GM18526 (cell line): Measurements from ENCODE around the gene OR52A5.

Experiments
- POLR2A ChIP-seq: IDR thresholded peaks from 3 replicates; pipeline ENCODE4 v1.6.1; 2011; ENCODE audit not compliant: insufficient read length; ENCODE audit errors: extremely low read depth

OR52A5 gene

DNA sequence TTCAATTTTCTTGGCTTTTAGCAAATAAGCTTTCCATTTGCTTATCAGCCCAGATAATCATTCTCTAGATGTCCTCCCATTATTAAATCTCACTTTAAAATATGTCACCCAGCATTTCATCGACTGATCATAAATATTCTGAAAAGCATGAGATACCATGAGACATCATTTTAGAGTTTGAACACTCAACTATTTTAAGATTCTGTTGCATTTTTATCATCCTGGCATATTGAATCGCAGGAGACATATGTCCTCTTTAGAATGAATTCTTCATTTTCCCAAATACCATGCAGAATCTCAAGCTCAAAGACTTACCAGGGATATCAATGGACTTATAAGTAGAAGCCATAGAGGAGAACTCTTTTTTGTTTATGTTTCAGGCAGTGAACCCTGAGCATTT, at the start of gene OR52A5:
TSS of gene OR52A5 (minus strand) at position 361 of the 400 bp plus-strand sequence. CDS start 5,714 bp downstream, outside the sequence.
- no peak for TF ChIP-seq POLR2A

DNA sequence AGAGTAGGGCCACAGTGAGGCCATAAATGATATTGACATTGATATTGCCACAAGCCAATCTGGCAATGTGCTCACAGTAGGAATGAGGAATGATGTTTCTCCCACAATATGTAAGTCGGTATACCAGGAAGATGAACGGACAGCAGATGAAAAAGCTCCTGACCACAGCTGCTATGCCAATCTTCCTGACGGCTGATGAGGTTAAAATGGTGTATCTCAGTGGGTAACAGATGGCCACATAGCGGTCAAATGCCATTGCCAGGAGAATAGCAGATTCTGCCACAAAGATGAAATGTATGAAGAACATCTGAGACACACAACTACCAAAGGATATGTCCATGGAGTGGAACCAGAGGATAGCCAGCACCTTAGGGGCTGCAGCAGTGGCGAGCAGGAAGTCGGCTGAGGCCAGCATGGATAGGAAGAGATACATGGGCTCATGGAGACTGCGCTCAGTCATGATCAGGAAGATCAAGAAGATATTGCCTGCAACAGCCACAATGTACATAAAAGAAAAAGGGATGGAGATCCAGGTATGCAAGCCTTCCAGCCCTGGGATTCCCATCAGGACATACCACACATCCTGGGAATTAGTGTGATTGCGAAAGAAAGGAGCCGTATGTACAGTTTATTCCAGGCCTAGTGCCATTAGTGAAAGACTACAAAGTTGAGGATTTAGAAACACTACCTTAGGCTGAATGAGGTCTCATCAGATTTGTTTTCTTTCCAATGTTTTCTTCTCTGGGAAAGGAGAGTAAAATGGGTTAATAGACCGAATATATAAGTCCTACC, 40.1 kb upstream of the OR52A5 start:
- TF ChIP-seq POLR2A = no peak

DNA sequence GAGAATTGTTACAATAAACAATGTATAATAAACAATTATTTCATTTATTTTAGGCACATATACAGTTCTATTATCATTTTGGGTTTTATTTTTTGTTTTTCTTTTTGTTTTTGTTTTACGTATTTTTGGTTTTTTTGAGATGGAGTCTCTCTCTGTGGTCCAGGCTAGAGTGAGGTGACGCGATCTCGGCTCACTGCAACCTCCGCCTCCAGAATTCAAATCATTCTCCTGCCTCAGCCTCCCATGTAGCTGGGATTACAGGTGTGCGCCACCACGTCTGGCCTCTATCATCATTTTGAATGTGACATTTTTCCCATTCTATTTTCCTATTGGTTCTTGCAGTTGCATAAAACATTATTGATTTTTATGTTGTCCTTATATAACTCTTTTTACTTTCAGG, 36.8 kb upstream of the OR52A5 start:
- TF ChIP-seq POLR2A = no peak

DNA sequence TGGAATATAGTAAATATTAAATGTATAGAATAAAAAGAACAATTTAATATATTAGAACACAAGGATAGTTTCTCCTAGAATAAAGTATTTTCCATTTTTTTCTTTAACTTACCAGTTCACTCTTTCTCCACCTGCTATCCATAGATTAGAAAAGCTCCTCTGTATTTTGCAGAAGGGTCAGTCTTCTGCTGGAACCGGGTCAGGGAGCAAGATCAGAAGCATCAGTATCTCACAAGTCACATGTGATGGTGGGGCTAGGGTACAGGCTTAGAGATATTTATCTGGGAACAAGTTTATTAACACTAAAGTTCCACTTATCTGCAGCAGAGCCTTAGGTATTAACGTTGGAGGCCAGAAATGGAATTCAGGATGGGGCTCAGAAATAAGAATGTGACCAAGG, 33.7 kb upstream of the OR52A5 start:
- TF ChIP-seq POLR2A = no peak

DNA sequence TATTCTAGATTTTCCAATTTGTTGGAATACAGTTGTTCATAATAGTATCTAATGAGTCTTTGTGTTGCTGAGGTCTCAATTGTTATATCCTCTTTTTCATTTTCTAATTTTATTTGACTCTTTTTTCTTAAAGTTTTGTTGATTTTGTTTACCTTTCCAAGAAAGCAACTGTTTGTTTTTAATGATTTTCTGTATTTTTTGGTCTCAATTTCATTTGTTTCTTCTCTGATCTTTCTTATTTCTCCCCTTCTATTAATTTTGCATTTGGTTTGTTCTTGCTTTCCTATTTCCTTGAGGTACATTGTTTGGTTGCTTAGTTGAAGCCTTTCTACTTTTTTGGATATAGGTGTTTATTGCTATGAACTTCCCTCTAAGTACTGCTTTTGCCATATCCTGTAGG, 21.6 kb upstream of the OR52A5 start:
- no peak for TF ChIP-seq POLR2A

DNA sequence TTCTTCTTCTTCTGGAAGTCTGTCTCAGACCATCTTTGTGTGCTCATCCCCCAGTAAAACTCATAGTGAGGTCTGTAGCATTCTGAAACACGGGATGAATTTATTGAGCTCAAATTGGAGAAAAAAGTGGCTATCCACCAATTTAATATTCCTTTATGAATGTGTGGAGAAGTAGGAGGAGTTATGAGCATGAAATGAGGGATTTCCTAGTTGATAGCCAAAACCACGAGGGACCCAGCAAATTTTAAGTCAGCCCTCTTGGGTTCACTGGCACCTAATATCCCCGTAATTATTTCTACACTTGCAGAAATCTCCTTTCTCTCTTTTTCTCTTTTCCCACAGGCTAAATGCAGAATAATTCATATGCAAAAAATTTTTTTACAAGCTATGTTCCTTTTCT, 16.5 kb upstream of the OR52A5 start, which contains the start of gene OR52A1:
TSS of gene OR52A1 (minus strand) at position 101 of the 400 bp plus-strand sequence. CDS start 2,388 bp downstream, outside the sequence.
- no peak for TF ChIP-seq POLR2A

DNA sequence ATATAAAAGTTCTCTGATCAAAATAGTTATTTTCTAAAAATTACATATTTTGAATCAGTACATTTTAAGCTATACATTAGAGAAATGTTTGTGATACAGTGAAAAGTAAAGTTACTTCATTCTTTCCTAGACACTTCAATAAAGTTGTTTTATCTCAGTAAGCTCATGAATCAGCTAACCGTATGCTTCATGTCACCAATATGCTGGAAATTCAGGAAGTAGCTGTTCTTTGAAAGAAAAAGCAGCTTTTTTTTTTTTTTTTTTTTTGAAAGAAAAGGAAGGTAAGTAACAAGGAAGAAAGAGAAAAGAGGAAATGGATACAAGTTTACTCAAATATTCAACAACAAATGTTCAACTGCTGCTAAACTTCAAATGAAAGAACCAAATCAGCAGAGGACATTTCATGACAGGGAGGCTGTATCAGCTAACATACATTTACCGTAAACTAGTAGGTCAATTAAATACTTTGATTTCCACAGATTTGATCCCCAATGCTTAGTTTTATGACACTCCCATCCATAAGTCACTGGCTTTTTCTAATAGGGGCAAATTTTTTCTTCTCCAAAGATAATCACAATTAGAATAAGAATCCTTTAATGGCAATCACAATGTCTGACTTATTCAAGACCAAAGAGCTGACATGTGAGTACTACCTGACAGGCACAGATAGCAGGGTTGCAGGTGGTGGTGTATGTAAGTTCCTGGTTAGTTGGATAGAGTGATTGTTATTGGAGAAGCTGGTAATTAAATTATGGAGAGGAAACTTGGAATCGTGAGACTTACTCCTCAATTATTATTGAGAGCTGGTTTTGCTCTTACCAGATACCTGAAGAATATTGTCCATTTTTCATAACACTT, 15.6 kb upstream of the OR52A5 start:
- TF ChIP-seq POLR2A = no peak

DNA sequence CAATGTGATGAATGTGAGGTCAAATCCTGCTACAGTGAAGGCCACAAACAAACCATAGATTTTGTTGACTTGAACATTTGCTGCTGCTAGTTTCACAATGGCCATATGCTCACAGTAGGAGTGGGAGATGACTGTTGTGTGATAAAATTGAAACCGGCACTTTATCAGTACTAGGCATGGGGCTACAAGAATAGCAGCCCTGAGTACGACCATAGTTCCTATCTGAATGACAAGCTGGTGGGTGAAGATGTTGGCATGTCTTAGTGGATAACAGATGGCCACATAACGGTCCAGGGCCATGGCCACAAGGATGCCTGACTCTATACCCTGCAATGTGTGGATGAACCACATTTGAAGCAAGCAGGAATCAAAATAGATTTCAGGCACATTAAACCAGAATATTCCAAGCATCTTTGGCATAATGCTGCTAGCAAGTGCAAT, 13.6 kb upstream of the OR52A5 start:
- no peak for TF ChIP-seq POLR2A

DNA sequence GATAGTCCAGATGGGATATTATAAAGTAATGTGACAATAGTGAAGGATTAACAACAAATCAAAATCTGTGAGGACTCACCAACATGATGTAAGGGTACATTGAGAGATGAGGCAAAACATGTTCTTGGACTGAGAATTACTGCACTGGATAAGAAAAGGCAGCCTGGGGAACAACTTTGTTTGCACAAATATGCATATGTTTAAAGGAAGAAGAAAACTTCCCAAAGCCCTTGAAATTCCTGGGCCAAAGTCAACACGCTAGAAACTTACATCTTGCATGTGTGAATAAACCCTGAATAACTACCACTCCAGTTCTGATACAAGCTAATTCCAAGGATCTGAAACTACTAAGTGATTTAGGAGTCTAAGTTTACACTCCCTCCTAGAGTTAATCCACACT, 1.1 kb downstream of the OR52A5 start:
- no peak for TF ChIP-seq POLR2A

DNA sequence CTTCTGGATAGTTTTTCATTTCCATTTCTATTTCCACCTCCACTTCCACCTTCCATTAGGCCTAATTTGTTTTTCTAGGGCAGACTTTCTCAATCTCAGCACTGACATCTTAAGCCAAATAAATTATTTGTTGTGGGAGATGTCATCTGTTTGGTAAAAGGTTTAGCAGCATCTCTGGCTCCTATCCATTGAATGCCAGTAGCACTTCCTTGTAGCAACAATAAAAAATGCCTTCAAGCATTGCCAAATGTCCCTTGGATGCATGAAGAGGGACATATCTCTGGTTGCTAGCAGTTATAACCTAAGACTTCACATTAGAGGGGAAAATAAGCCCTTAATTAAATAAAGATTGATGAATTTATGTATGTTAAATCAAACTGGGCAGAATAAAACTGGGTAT, 1.9 kb downstream of the OR52A5 start:
- TF ChIP-seq POLR2A = no peak

DNA sequence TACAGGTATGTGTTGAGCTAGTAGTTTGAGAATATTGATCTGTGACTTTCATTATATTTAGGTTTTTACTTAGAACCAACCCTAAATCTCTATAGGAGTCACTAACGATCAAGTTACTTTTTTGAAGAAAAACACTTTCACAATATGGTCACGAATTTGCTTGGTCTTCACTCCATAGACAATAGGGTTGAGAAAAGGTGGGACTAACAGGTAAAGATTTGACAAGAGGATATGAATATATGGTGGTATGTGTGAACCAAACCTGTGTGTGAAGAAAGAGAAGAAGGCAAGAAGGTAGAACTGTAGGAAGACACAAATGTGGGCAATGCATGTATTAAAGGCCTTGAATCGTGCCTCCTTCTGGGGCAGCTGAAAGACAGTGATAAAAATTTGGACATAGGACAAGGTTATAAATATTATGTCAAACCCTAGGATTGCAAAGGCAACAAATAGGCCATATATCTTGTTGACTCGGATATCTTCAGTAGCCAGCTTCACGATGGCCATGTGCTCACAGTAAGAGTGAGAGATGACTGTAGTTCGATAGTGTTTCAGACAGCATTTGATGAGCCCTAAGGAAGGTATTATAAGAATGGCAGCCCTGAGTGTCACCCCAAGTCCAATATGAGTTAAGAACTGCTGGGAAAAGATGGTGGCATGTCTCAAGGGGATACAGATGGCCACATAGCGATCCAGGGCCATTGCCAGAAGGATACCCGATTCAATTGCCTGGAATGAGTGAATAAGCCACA, 6.4 kb downstream of the OR52A5 start:
- no peak for TF ChIP-seq POLR2A

DNA sequence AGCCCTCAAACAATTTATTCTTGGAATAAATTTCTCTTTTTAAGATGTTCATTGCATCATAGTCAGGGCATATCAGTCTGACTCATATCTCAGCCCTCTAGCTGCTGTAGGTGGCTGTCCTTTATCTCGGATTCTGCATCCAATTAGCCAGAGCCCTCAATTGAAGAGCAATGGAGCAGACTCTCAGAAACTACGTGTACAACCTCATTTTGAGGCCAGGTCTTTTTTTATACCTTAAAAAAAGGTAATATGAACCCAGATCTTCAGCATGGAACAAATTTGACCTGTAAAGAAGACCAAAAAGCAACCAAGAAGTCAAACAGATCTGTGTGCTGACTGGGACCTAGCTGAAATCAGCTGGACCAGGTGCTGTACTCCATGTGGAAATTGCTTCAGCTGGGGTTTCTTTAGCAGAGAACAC, 8.7 kb downstream of the OR52A5 start:
- TF ChIP-seq POLR2A = no peak

DNA sequence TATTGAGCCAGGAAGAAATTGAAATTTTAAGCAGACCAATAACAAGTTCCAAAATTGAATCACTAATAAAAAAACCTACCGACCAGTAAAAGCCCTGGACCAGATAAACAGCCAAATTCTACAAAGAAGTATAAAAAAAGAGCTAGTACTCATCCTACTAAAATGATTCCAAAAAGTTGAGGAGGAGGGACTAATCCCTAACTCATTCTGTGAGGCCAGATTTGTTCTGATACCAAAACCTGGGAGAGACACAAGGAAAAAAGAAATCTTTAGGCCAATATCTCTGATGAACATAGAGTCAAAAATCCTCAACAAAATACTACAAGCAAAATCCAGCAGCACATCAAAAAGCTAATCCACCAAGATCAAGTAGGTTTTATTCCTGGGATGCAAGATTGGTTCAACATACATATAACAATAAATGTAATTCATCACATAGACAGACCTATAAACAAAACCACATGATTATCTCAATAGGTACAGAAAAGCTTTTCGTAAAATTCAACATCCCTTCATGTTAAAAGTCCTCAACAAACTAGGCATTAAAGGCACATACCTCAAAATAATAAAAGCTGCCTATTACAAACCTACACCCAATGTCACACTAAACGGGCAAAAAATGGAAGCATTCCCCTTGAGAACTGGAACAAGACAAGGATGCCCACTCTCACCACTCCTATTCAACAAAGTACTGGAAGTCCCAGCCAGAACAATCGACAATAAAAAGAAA, 13.1 kb downstream of the OR52A5 start:
- no peak for TF ChIP-seq POLR2A

DNA sequence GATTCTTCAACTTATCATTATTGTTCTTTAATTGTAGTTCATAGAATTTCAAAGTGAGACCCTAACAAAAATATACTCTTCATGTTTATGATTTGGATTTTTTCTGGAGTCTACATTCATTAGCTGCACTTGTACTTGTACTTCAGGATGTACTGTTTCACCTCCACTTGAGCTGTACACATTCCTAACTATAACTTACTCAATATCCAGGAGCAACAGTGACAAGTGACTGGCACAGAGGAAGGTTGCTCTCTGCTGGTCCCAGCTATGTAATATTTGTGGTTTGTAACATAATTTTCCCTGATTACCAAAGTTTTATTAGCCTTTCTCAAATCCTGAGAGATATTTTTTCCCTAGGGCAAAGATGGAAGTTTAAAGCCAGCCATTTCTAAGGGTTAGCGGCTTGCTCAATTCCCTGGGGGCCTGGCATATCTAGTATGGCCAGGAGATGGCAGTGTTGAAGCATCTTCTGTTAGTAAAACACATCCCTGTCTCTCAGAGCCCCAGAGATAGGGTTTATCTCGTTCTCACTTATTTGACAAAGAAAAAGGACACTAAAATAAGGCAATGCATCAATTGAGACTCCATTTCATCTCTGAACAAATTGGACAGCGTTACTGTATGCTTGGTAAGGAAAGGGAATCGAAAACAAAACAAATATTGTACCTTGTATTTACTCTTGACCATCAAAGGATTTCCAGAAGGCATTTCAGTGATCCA, 14.2 kb downstream of the OR52A5 start:
- TF ChIP-seq POLR2A = no peak
